ENCODE data around the gene EMP1.

Gene EMP1

GRCh38 chr12:13215056-13215455 is 18.5 kb downstream of the EMP1 start:
- FAIRE-seq (no peak), DNase-seq (ENCODE audit: extremely low spot score, insufficient read length, low read depth) (no peak)

DNA sequence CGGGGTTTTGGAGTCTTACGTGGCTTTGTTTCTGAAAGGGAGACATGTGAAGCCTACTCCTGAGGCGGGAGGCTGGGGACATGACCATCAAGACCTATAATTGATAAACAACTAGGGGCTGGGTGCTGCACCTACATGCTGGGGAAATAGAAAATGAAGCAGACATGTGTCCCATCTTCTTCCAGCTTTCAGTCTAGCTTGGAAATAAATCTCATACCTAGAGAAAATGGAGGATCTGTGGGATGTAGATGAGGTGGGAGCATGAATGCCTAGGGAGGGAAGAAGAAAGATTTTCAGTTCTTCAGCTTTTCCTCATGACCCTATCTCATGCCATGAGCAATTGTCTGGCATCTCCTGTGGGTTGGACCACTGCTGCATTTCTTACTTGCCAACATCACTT is 22.1 kb downstream of the EMP1 start:
- FAIRE-seq (no peak), DNase-seq (ENCODE audit: extremely low spot score, insufficient read length, low read depth) (no peak)

- DNase-seq (ENCODE audit: extremely low spot score, insufficient read length, low read depth) (no peak), FAIRE-seq (no peak)
Observed at GRCh38 chr12:13219320-13219719, 22.8 kb downstream of the EMP1 start.

GRCh38 chr12:13220838-13221237 is 24.3 kb downstream of the EMP1 start:
- DNase-seq (ENCODE audit: extremely low spot score, insufficient read length, low read depth) (no peak), FAIRE-seq (no peak)

DNA sequence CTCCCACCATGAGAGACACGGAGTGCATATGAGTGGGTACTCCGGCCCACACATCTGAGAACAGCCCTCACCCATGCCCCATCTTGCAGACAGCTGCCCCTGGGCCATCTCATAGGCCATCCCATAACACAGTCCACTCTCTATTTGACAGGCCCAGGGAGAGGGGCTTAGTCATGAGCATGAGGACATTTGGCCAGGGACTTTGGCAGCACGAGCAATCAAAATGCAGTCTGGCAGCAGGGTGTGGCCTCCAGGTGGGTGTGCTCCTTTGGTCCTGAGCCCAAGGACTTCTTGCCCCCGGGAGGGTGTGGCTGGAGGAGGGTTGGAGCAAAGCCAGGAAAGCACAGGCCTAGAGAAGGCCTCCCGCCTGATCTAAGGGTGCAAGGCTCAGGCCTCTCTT is 25.6 kb downstream of the EMP1 start:
- DNase-seq (ENCODE audit: extremely low spot score, insufficient read length, low read depth), result no peak
- no peak for FAIRE-seq

GRCh38 chr12:13223179-13223804 is 26.8 kb downstream of the EMP1 start:
- DNase-seq (ENCODE audit: extremely low spot score, insufficient read length, low read depth) (no peak), FAIRE-seq (no peak)

- DNase-seq (ENCODE audit: extremely low spot score, insufficient read length, low read depth) (no peak), FAIRE-seq (no peak)
Observed at GRCh38 chr12:13223941-13224340, 27.4 kb downstream of the EMP1 start.

GRCh38 chr12:13227191-13227590 is 30.7 kb downstream of the EMP1 start:
- no peak for DNase-seq (ENCODE audit: extremely low spot score, insufficient read length, low read depth)
- FAIRE-seq, result no peak

- DNase-seq (ENCODE audit: extremely low spot score, insufficient read length, low read depth) (no peak), FAIRE-seq (no peak)
Observed at GRCh38 chr12:13228579-13228978, 32.1 kb downstream of the EMP1 start.

- FAIRE-seq, result no peak
- DNase-seq (ENCODE audit: extremely low spot score, insufficient read length, low read depth), result no peak
Observed at GRCh38 chr12:13229504-13229903, 33.0 kb downstream of the EMP1 start.

DNA sequence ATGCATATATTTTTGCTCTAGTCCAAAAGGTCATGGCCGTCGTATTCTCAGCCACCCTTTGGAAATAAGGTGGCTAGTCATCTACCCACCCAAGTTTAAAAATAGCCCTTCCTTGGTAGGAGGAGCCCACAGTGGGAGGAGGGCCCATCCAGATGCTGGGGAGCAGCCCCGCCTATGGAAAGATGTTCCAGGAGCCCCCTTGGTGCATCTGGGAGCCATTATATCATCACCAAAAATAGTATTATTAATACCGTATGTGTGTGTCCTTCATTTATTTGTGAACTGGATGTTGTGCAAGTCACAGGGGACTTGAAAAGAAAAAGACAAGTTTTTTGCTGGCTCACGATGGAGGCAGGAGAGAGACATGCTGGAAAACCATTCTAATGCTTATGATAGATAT is 34.0 kb downstream of the EMP1 start:
- no peak for FAIRE-seq

GRCh38 chr12:13233830-13234641 is 37.5 kb downstream of the EMP1 start:
- DNase-seq (ENCODE audit: extremely low spot score, insufficient read length, low read depth) (peak; percentile 5), FAIRE-seq (no peak)

More for the DNA sequence above, 34.0 kb downstream of the EMP1 start:
- DNase-seq (ENCODE audit: extremely low spot score, insufficient read length, low read depth), result no peak

- DNase-seq (ENCODE audit: extremely low spot score, insufficient read length, low read depth) (no peak), FAIRE-seq (no peak)
Observed at GRCh38 chr12:13238204-13238603, 41.7 kb downstream of the EMP1 start.

DNA sequence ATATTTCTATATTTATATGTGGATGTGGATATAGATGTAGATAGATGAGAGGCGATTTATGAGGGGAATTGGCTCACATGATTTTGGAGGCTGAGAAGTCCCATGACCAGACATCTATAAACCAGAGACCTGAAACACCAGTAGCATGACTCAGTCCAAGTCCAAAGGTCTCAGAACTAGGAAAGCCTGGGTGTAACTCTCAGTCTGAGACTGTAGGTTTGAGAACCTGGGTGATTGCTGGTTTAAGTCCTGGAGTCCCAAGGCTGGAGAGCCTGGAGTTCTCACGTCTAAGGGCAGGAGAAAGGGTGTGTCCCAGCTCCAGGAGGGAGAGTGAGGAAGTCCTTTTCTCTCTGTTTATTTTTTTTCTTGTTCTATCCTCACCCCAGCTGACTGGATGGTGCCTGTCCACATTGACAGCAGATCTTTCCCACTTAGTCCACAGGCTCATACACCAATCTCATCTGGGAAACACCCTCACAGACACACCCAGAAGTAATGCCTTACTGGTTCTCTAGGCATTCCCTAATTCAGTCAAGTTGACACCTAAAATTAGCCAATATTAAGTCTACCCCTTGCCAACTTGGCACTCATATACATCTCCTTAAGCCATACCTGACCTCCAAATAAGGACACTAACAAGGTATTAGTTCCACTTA is 45.4 kb downstream of the EMP1 start:
- FAIRE-seq (no peak), DNase-seq (ENCODE audit: extremely low spot score, insufficient read length, low read depth) (no peak)

DNA sequence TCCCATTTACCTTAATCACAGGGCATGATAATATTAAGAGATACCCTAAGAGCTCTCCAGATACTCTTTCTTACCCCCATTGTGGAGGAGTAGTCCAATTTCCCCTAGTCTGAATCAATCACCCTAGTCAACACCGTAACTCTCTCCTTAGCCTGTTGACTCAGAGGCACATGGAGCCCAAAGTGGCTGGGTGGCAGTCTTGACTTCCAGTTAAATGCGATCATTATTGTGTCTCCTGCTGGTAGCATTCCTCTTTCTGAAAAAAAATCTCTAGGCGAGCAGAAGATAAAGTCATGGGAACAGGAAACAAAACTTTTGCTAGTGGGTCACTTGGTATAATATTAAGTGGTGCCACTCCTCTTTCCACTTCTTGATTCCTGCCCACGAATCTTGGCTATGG is 46.4 kb downstream of the EMP1 start:
- FAIRE-seq, result no peak

GRCh38 chr12:13243516-13244070 is 47.1 kb downstream of the EMP1 start:
- DNase-seq (ENCODE audit: extremely low spot score, insufficient read length, low read depth) (no peak), FAIRE-seq (no peak)

More for the DNA sequence above, 46.4 kb downstream of the EMP1 start:
- no peak for DNase-seq (ENCODE audit: extremely low spot score, insufficient read length, low read depth)

DNA sequence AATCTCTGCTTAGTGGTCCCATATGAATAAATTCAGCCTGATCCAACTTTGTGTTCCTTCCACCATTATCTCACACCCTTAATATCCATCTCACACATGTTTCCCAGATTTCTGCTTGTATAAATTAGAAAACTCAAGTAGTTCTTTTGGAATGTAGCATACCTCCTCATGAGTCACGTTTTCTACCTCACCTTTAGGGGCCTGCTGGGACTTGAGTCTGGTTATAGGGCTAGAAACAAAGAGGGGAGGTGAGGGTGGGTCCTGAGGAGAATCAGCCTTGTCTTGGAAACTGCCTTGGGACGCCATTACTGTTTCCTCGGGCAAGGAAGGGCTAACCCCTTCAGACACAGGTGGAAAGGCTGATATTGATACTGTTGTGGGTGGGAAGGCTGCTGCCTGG is 51.1 kb downstream of the EMP1 start:
- FAIRE-seq (no peak), DNase-seq (ENCODE audit: extremely low spot score, insufficient read length, low read depth) (no peak)

DNA sequence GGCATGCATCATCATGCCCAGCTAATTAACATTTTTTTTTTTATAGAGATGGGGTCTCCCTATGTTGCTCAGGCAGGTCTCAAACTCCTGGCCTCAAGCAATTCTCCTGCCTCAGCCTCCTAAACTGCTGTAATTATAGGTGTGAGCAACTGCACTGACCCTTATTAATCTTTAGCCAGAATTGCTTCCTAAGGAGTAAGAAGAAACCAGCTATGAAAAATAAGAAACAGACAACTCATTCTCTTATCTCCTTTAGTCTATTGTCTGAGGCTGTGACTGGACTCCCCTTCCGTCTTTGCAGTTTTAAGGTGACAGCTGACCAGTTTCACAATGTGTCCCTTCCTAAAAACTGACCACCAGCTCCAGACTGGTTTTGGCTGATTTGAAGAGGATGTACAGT is 52.4 kb downstream of the EMP1 start:
- DNase-seq (ENCODE audit: extremely low spot score, insufficient read length, low read depth) (no peak), FAIRE-seq (no peak)

DNA sequence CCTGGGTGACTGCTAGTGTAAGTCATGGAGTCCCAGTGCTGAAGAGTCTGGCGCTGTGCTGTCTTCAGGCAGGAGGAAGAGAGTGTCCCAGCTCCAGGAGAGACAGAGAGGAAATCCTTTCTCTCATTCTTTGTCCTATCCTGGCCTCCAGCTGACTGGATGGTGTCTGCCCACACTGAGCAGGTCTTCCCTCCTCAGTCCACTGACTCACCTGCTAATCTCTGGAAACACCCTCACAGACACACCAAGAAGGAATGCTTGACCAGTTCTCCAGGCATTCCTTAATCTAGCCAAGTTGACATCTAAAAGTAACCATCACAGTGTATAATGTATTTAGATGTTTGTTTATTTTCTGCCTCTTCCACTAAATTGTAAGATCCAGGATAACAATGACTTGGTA is 53.9 kb downstream of the EMP1 start:
- FAIRE-seq (no peak), DNase-seq (ENCODE audit: extremely low spot score, insufficient read length, low read depth) (no peak)

GRCh38 chr12:13251521-13251920 is 55.0 kb downstream of the EMP1 start:
- no peak for FAIRE-seq

GRCh38 chr12:13252024-13252423 is 55.5 kb downstream of the EMP1 start:
- FAIRE-seq, result no peak
- DNase-seq (ENCODE audit: extremely low spot score, insufficient read length, low read depth), result no peak

More at GRCh38 chr12:13251521-13251920, 55.0 kb downstream of the EMP1 start:
- DNase-seq (ENCODE audit: extremely low spot score, insufficient read length, low read depth), result no peak

All from GM18507 (cell line).